Amniotic stem cell (primary cell): ENCODE data around the gene MZF1.

Source experiments
- DNase-seq: peaks from one replicate; lab custom pipeline; 2025; lab: John Stamatoyannopoulos, UW

The MZF1 gene

GRCh38 chr19:58569943-58570670, 3.0 kb downstream of the MZF1 start:
- no peak for DNase-seq

- DNase-seq: no peak
Measured at GRCh38 chr19:58569191-58569942, 3.8 kb downstream of the MZF1 start.

GRCh38 chr19:58568453-58569130, 4.5 kb downstream of the MZF1 start:
- DNase-seq: no peak

GRCh38 chr19:58566989-58567388, 6.1 kb downstream of the MZF1 start:
- DNase-seq: no peak

GRCh38 chr19:58563823-58564222, 9.3 kb downstream of the MZF1 start:
- DNase-seq: no peak

GRCh38 chr19:58563034-58563573, 10.0 kb downstream of the MZF1 start:
- DNase-seq: no peak

GRCh38 chr19:58562122-58563033, 10.8 kb downstream of the MZF1 start:
- no peak for DNase-seq

GRCh38 chr19:58561373-58562121, 11.6 kb downstream of the MZF1 start:
- DNase-seq: no peak

GRCh38 chr19:58560921-58561320, 12.2 kb downstream of the MZF1 start:
- DNase-seq: no peak

GRCh38 chr19:58560007-58560887, 12.9 kb downstream of the MZF1 start:
- DNase-seq: no peak

GRCh38 chr19:58559275-58560006, 13.7 kb downstream of the MZF1 start:
- no peak for DNase-seq

GRCh38 chr19:58558623-58559274, 14.4 kb downstream of the MZF1 start:
- no peak for DNase-seq

- no peak for DNase-seq
Measured at GRCh38 chr19:58558066-58558622, 15.0 kb downstream of the MZF1 start, which contains the start of gene UBE2M. Gene UBE2M, minus strand, starts transcription at chr19:58558611. Its CDS starts 230 bp downstream, at chr19:58558381.

GRCh38 chr19:58557221-58558065, 15.7 kb downstream of the MZF1 start:
- DNase-seq: no peak

- no peak for DNase-seq
Measured at GRCh38 chr19:58556622-58557220, 16.4 kb downstream of the MZF1 start.

- no peak for DNase-seq
Measured at GRCh38 chr19:58555920-58556621, 17.1 kb downstream of the MZF1 start.
